Activated naive CD4-positive, alpha-beta T cell treated with anti-CD3 and anti-CD28 coated beads, Interleukin-2, amount 50 U/mL, for 72 hours (primary cell): ENCODE data around the gene CELF2. TPM values are rescaled to one million over a fixed set of nuclear protein-coding genes. Genes with fewer than 3 reads are reported as not detected.

Source experiments
- ATAC-seq, 2 donors: fragments of 150-1000 bp; cut with Tn5 transposase; 2 replicates each; pipeline ENCODE4 v1.10.0; 2021; ENCODE audit warnings: mild to moderate bottlenecking in 2 of 2, moderate library complexity in 2 of 2
- DNase-seq, 2 donors: peaks; one replicate each; pipeline ENCODE4 v3.0.0; 2021 to 2022; ENCODE audit warnings: low spot score in 2 of 2
- H3K27ac Mint-ChIP-seq, 2 donors: one replicate each; pipeline ENCODE4 v1.8.0; 2022; ENCODE audit warnings: mild to moderate bottlenecking in 2 of 2, mixed read lengths in 2 of 2
- H3K36me3 Mint-ChIP-seq, 2 donors: one replicate each; pipeline ENCODE4 v1.8.0; 2022; ENCODE audit warnings: mixed read lengths in 2 of 2
- H3K9me3 Mint-ChIP-seq, 2 donors: one replicate each; pipeline ENCODE4 v1.8.0; 2022; ENCODE audit warnings: mixed read lengths in 2 of 2
- total RNA-seq, 2 donors: library from RNA; stranded (reverse); gene quantifications; one replicate each; pipeline ENCODE4 v1.2.3, GENCODE V29; 2022

CELF2 gene
- total RNA-seq, 2 donors from 2014 or later = 95.0 to 120 TPM

- ATAC-seq (no peak), DNase-seq (no peak)
- Mint-ChIP-seq H3K27ac (no peak overlapping the region), H3K9me3 (no peaks in the 10 kb centered on the region), H3K36me3 (no peaks in the 10 kb centered on the region)
Measured at GRCh38 chr10:11093771-11094736, 76.4 kb downstream of the CELF2 start.

GRCh38 chr10:11095374-11095801, 77.7 kb downstream of the CELF2 start:
- no peak for DNase-seq
- H3K9me3 Mint-ChIP-seq = no peaks in the 10 kb centered on the region
- H3K27ac Mint-ChIP-seq = no peak overlapping the region
- ATAC-seq = no peak
- H3K36me3 Mint-ChIP-seq = no peaks in the 10 kb centered on the region

DNA sequence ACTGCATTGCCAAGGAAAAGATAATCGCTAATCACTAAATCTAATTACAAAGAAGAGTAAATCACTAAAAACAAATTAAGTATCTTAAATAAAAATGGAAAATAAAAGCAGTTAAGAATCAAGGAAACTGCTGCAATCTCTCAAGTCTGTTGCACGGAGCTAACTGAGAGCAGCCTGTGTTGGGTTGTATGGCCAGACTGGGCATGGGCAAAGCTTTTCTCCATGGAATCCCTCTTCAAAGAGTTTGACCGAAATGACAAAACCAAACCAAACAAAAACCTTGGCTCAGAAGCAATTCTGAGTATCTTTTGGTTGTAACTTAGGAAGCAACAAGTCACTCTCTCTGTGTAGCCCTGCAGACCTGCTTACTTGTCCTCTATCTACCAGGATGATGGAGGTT, 78.8 kb downstream of the CELF2 start:
- Mint-ChIP-seq H3K36me3 (no peaks in the 10 kb centered on the region), H3K27ac (no peak overlapping the region), H3K9me3 (peaks cover 0 to 5% of the 10 kb centered on the region in 2 donors)
- ATAC-seq (no peak), DNase-seq (no peak)

DNA sequence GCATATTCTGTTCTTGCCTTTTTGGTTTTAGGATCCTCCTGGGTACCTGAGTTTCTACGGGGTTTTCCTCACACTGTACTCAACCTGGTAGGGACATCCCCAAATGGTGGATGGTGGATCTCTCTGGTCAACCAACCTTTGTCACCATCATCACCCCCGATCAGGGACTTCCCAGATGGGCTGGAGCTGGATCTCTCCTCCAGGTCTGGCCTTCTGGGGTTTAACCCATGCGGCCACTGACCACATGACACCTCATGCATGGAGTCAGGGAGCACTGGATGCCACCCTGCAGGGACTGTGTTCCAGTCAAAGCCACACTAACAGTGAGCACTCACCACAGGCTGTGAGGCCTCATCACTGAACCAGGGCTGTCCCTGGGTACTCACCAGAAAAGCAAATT, 80.0 kb downstream of the CELF2 start:
- ATAC-seq = peak; percentile 40 to 97

DNA sequence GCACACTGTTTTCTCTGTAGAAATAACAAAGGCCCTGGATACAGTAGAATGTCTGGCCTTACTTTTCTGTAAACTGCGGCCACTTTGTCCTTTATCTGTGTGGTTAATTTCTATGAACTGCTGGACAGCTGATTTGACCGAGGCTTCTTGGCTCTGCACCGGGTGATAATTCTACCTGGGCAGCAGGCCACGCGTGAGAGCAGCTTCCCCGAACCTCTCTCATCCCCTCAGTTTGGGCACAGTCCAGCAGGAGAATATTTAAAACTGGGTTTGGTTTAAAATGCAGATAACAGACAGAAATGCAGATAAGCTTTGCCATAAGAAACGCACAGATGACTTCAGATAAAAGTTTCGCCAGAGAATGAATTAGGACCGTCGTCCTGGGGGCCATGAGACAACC, 81.0 kb downstream of the CELF2 start:
- ATAC-seq (no peak), DNase-seq (no peak)
- H3K36me3 Mint-ChIP-seq = no peaks in the 10 kb centered on the region
- peaks cover 0 to 5% of the 10 kb centered on the region in 2 donors for H3K9me3 Mint-ChIP-seq
- H3K27ac Mint-ChIP-seq = no peak overlapping the region

More for the DNA sequence above, 80.0 kb downstream of the CELF2 start:
- Mint-ChIP-seq H3K27ac (no peak overlapping the region), H3K36me3 (no peaks in the 10 kb centered on the region), H3K9me3 (peaks cover 0 to 5% of the 10 kb centered on the region in 2 donors)
- peak in 1 of 2 donors; percentile 86 for DNase-seq

GRCh38 chr10:11104772-11105675, 87.4 kb downstream of the CELF2 start:
- Mint-ChIP-seq H3K9me3 (peaks cover 0 to 9% of the 10 kb centered on the region in 2 donors), H3K36me3 (peaks cover 0 to under 1% of the 10 kb centered on the region in 2 donors), H3K27ac (no peak overlapping the region)
- peak; percentile 35 to 41 for ATAC-seq
- no peak for DNase-seq

- H3K9me3 Mint-ChIP-seq = peaks cover 0 to 13% of the 10 kb centered on the region in 2 donors
- peaks cover 0 to 5% of the 10 kb centered on the region in 2 donors for H3K36me3 Mint-ChIP-seq
- peak in 1 of 2 donors; percentile 5 for ATAC-seq
- no peak for DNase-seq
- no peak overlapping the region for H3K27ac Mint-ChIP-seq
Measured at GRCh38 chr10:11105676-11106004, 88.0 kb downstream of the CELF2 start.

- DNase-seq = no peak
- no peak overlapping the region for H3K27ac Mint-ChIP-seq
- peaks cover 0 to 9% of the 10 kb centered on the region in 2 donors for H3K9me3 Mint-ChIP-seq
- peaks cover 0 to 5% of the 10 kb centered on the region in 2 donors for H3K36me3 Mint-ChIP-seq
- ATAC-seq = no peak
Measured at GRCh38 chr10:11106621-11107374, 89.1 kb downstream of the CELF2 start.

DNA sequence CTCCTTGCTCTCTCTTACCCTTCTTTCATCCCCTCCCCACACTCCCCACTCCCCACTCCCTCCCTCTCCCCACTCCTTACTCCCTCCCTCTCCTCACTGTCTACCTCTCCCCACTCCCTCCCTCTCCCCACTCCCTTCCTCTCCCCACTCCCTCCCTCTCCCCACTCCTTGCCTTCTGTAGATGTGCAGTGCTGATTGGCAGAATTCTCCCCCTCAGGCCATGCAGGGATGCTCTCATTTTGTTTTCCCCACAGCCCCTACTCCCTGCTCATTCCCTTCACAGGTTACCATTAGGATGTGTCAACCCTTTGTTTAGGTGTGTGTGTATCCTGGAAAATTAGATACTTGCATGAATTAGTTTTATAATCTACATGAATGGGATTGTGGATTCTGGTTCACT, 90.3 kb downstream of the CELF2 start:
- DNase-seq (no peak), ATAC-seq (no peak)
- Mint-ChIP-seq H3K36me3 (peaks cover 0 to 5% of the 10 kb centered on the region in 2 donors), H3K27ac (no peak overlapping the region), H3K9me3 (peaks cover 0 to 9% of the 10 kb centered on the region in 2 donors)

GRCh38 chr10:11108356-11108755, 90.7 kb downstream of the CELF2 start:
- ATAC-seq (no peak), DNase-seq (no peak)
- Mint-ChIP-seq H3K27ac (peak overlapping the region in 1 of 2 donors; percentile 85), H3K36me3 (peaks cover 0 to 5% of the 10 kb centered on the region in 2 donors), H3K9me3 (peaks cover 0 to 9% of the 10 kb centered on the region in 2 donors)

DNA sequence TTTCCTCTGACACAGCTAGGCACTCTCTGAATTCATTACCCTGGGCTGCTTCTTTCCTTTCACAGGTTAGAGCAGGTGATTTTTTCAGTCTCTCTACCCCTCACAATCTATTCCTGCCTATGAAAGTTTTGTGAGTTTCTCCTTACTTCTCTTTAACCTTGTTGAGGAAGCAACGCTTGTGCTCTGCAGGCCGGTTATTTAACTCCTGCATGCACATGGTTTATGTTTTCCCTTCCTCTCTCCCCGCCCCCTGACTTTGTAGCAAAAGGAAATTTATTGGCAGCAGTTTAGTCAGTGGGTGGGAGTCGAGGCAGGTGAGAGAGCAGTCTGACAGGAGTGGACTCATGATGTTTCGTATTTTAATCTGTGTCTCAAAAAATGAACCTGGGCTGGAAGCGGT, 91.9 kb downstream of the CELF2 start:
- no peak for ATAC-seq
- Mint-ChIP-seq H3K27ac (no peak overlapping the region), H3K9me3 (peaks cover 0 to 9% of the 10 kb centered on the region in 2 donors), H3K36me3 (peaks cover 0 to 5% of the 10 kb centered on the region in 2 donors)
- DNase-seq = no peak

DNA sequence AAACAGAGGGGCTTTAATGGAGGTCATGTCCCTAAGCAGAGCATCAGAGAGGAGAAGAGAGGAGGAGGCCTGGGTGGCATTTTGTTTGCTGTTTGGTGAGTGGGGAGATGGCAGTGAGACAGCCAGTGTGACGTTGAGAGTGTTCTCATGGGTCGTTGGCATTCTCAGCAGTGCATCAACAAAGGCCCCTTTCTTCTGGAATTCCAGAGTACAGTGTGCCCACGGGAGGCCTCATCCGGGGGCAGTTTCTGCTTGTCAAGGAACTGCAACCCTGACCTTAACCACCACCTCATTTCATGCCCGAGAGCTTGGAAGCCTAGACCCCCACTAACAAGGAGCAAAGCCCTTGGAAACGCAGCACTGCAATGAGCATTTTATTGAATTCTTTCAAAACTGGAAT, 92.9 kb downstream of the CELF2 start:
- Mint-ChIP-seq H3K27ac (peak overlapping the region in 1 of 2 donors; percentile 30), H3K36me3 (peaks cover 0 to 5% of the 10 kb centered on the region in 2 donors), H3K9me3 (peaks cover 0 to 7% of the 10 kb centered on the region in 2 donors)
- no peak for ATAC-seq
- no peak for DNase-seq

GRCh38 chr10:11111490-11111889, 93.8 kb downstream of the CELF2 start:
- DNase-seq (no peak), ATAC-seq (no peak)
- Mint-ChIP-seq H3K36me3 (peaks cover 0 to 5% of the 10 kb centered on the region in 2 donors), H3K27ac (no peak overlapping the region), H3K9me3 (peaks cover 0 to 4% of the 10 kb centered on the region in 2 donors)

GRCh38 chr10:11112718-11113117, 95.0 kb downstream of the CELF2 start:
- no peak for ATAC-seq
- Mint-ChIP-seq H3K27ac (no peak overlapping the region), H3K9me3 (peaks cover 0 to 4% of the 10 kb centered on the region in 2 donors), H3K36me3 (peaks cover 0 to 5% of the 10 kb centered on the region in 2 donors)
- no peak for DNase-seq

- DNase-seq = no peak
- ATAC-seq = peak; percentile 52 to 72
- Mint-ChIP-seq H3K36me3 (peaks cover 0 to 5% of the 10 kb centered on the region in 2 donors), H3K9me3 (peaks cover 0 to 4% of the 10 kb centered on the region in 2 donors), H3K27ac (peak overlapping the region in 1 of 2 donors; percentile 19)
Measured at GRCh38 chr10:11113156-11113555, 95.5 kb downstream of the CELF2 start.

GRCh38 chr10:11114269-11114668, 96.6 kb downstream of the CELF2 start:
- Mint-ChIP-seq H3K27ac (no peak overlapping the region), H3K9me3 (peaks cover 0 to 4% of the 10 kb centered on the region in 2 donors), H3K36me3 (peaks cover 0 to 5% of the 10 kb centered on the region in 2 donors)
- DNase-seq (no peak), ATAC-seq (no peak)
